ENCODE data around the gene TMEM132E. TPM values are rescaled to one million over a fixed set of nuclear protein-coding genes. Genes with fewer than 3 reads are reported as not detected.

Gene TMEM132E
- total and polyA plus RNA-seq, 2 of the 8 experiments (the other 6 are each of a cell fraction or from before 2014, with no cell fraction given): 0.45 to 0.60 TPM

- TF ChIP-seq CHD7 (IDR thresholded peaks at IDR 0.05; ENCODE audit: insufficient replicate concordance, low read length) (no peak), E2F6 (IDR thresholded peaks at IDR 0.05) (no peak), RBBP5 (IDR thresholded peaks at IDR 0.05; ENCODE audit: borderline replicate concordance, low read depth, low read length) (no peak), TBP (IDR thresholded peaks at IDR 0.05; ENCODE audit: low read depth, low read length) (no peak)
These were observed 17.5 kb downstream of the TMEM132E start (continued) for GRCh38 chr17:34596920-34597319.

All from H1 (cell line).